ENCODE results near the gene ELL2.
A peak's percentile ranks its signal among the peaks of the same experiment; 100 is the strongest.
"Not testable (repeated sequence)": the region's sequence is repeated elsewhere in the genome, so short reads cannot be mapped to it uniquely, and the experiment has no call there.

Gene ELL2

DNA sequence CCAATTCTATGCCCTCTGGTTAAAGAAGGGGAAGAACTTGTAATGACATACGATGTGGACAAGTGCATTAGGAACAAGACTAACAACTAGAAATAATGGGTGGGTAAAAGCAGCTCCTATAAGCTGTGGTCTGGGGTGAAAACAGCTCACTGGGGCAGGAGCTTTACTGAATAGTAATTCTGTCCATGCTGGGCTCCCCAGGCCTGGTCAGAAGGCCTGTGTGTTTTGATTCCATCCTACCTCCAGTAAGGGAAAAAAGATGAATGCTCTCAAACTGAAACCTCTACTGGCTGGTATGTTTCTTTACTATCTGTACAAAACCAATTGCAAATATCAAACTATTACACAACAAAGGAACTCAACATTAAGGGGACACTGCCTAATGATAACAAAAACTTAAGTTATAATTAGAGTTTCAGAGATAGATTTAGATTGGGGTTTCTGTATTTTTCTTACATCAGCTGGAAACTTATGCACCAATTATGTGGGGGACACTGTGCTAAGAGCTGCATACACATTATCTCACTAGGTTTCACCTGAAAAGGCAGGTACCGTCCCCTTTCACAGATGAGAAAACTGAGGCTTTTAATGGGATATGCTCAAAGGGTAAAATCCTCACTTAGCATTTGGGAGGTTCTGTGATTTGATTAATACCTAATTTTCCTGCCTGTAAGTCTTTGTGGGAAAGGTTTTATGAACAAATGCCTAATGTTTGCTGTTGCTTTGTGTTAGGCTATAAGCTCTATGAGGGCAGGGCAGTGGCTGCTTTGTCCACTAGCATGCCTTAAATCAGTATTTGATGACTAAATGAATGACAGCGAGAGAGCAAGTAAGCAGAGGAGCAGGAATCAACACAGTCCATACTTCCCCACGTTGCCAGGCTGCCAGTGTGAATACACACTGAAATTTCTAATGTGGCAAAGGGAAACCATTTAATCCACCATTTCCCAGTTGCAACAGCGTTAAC is 53.6 kb downstream of the ELL2 start:
- no peak for DNase-seq (ENCODE audit: low read depth)

DNA sequence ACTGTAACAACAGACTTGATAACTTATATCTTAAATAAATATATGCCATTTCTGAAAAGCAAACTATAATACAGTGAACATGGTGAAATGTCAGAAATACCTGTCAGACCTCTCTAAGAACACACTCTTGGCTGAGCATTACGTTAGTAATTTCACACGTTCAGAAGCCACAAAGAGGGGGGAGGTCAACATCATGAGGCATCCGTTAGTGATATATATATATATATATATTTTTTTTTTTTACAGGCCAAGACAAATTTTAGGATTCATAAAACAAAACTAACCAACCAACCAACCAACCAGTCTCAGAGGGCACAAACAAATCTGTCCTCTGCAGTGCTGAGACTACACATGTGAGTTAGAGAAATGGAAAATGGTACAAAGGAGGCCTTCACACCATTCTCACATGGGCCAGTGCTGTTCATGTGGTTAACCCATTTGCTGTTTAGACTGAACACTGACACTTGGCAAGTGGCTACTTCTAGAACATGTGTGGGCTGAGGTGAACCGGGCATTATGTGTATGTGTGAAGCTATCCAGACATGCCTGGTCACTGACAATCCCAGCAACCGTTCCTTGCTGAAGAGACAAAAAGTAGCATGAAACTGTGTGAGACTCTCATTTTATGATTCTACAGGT is 54.5 kb downstream of the ELL2 start:
- no peak for DNase-seq (ENCODE audit: low read depth)

DNA sequence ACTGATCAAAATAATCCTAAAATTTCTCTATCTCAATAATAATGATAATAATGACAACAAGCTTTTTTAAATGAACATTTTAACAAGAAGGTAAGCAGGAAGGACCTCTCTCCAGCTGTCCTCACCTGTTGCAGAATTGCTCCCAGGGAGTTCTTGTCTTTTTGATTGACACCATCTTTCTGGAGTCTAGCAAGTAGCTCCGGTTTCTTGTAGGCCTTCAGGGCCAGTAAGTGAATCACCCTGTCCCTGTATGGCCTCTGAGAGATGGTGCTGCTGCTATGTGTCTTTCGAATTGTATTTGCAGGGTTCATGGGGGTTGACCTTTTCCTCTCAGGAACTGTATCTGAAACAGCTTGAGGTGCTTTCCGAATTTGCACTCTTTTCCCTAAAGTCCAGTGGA is 55.3 kb downstream of the ELL2 start:
- not testable (repeated sequence) for DNase-seq (ENCODE audit: low read depth)

DNA sequence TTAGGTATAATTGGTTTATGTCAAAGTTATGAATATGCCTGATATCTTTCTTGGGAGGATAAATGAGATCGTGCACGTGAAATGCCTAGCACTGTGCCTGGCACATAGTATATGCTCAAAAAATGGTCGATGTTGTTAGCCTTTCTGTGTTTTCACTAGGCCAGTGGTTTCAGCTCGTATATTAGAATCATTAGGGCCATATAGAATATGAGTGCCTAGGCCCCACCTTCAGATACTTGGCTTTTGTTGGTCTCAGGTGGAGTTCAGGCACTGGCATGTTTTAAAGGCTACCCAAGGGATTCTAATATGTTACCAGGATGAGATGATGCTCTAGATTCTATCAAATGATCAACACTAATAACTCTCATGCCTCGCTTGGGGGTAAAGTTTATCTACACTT is 56.8 kb downstream of the ELL2 start:
- no peak for DNase-seq (ENCODE audit: low read depth)

DNA sequence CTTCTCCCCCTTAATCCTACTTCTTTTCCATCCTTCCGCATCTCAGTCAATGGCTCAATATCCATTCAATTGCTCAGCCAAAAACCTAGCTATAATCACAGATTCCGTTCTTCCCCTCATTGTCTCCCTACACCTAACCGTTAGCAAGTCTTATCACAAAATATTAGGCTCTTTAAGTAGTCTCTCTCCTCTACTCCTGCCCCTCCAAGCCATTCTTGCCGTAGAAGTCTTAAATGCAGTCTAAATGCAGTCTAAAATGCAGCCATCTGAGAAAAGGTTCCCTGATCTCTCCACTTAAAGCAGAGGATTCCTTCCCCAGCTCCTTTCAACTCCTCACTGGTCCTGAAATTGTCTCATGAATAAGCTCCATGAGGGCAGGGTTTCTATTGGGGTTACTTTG is 57.8 kb downstream of the ELL2 start:
- DNase-seq (ENCODE audit: low read depth): no peak

DNA sequence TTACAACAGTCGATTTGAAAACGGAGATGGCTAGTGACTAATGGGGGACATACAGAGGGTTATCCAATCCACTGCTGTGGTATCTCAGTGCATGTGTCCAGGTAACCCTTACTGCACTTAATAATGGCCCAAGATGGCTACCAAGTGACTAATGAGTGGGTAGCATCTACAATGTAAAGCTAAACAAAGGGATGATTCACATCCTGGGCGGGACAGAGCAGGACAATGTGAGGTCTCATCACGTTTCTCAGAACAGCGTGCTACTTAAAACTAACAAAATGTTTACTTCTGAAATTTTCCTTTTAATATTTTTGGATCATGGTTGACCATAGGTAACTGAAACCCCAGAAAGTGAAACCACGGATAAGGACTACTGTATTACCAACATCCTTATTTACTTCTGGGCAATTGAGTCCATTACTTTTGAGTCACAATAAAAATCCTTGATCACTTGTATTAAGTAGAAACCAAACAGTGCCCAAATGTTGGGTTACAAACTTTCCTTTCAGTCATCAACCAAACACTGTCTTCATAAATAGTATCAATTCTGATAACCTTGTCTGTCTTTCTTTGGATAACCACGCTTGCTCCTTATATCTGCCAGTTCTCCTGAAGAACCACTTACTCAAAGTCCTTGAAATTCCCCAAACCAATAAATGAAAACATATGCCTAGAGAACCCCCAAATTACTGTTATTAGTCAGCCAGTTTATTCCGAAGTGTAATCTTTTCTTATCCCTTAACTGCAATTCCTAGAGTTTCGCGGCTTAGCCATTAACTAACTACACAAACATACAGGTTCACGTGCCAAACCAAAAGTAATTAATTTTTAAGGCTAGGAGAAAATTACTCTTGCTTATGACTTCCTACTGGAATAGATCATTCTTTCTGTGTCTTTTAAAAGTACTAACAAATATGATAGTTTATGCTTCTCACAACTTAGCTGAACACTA is 59.7 kb downstream of the ELL2 start:
- DNase-seq (ENCODE audit: low read depth): no peak

DNA sequence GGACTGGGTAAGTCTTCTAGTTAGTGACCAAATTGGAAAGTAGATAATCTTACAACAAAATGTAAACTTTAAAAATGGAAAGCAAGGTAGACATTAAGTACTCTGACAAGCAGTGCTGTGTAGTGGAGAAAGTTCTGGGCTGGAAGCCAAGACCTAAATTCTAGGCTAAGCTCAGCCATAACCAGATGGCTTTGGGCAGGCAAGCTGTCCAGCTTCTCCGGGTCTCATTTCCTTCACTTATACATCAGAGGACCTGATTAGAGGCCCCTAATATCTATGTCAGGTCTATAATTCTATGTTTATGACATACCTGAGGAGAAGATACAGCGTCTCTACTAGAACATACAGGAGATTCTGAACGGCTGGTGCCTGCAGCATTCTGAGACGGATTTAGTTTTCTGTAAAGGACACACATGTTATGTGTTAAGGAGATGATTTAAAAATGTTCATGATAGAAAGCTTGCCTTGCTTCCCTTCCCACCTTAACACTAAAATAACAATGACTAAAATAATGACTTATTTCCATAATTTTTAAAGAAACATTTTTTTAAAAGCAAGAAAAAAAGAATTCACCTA is 61.2 kb downstream of the ELL2 start:
- DNase-seq (ENCODE audit: low read depth): no peak

DNA sequence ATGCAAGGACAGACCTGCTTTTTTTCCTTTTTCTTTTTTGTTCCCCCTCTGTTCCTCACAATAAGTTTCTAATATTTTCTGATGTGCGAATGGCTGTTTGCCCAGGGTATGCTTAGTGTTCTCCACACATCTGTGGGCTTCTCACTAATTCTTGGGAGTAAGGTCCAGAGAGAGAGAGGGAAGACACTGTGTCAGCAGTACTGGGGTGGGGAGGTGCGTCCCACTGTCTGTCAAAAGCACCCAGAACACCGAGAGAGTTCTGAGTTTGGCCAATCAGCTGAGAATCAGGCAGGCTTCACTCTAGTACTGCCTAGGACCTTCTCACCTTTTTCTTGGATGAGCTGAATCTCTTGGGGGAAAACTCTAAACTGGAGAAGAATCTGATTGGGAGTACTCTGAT is 61.8 kb downstream of the ELL2 start:
- no peak for DNase-seq (ENCODE audit: low read depth)

DNA sequence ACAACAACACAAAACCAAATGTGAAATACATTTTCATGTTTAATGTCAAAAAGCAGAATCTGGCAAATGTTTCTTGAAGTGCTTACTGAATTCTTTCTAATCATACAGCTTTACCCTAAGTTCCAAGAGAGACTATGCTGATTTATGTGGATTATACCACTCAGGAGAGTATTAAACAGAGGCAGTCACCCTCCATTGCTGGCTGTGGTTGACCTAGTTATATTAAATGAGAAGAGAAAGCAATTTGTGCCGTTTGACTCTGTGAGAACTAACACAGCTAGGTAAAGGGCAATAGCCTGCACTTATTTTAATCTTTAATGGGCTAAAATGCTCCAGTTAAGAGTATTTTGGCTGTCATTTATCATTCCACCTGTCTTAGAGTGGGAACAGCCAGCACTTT is 62.6 kb downstream of the ELL2 start:
- no peak for DNase-seq (ENCODE audit: low read depth)

DNA sequence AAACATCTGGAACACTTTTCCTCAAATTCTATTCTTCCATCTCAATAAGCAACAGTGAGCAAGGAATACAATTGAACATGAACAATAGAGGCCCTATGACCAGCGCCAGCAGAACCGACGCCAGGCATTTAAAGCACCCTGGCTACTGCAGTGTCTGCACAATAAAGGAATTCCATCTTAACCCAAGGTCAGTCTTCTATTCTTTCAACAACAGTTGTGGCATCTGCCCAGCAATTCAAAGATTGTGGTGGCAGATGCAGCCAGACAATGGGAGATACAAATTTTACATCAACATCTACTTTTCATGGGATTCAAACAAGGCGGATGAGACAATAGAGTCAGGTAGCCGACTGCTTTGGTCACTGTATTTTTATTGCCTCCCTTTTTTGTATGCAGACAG is 65.9 kb downstream of the ELL2 start:
- no peak for DNase-seq (ENCODE audit: low read depth)

DNA sequence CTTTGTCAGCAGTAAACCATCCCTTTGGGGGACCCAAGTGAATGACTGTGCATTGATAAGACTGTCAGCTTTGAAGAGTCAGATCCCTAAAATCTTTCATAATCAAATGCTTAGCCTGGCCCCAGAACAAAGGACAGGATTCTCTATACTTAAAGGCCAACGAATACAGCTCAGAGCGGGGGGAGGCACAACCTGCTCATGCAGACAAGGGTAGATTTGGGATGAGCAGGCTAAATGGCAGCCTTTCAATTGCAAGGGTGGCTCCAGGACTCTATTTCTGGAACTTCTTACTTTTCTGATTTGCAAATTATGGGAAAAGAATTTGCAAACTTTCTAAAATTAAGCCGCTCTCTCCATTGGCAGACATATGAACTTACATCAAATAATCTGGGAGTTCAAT is 66.4 kb downstream of the ELL2 start:
- no peak for DNase-seq (ENCODE audit: low read depth)

DNA sequence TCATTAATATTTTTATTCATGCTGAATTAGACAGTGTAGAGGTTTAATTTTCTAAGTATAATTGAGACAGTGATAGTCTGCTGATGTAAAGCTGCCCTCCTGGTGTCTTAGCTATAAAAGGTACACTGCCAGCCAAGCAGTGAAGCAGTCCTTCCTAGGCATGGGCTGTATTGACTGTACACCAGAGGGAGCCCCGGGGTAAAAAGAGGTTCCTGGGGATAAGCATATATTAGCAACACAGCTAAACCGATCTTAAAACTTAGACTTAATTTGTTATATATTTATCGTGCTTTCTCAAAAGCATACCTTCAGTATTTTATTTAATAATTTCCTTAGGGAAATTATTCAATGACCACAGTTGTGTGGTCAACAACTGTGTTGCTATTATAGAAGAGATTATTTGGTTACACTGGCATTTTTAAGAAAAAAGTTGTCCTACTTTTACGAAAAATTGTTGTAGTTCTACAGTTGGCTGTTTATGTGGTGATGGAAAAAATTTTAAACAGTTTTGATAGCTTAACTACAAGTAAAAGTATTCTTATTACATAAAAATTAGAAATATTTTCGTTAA is 68.8 kb downstream of the ELL2 start:
- DNase-seq (ENCODE audit: low read depth): peak; percentile 7

DNA sequence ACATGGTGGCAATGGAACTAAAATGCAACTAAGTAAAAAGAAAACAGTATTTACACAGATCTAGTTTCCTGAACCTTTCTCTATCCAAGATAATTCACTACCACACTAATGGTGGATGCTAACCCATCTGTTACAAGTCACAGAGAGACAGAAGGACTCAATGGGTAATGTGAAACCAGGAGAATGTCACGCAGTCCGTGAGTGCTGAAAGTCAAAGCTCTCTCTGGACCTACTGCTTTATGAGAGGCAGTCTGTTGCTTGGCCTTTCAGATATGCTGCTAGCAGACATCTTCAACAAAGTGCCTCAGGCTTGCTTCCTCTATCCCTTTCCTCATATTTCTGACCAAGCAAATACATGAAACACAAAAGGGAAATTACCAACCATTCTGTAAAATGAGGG is 70.2 kb downstream of the ELL2 start:
- DNase-seq (ENCODE audit: low read depth): no peak

DNA sequence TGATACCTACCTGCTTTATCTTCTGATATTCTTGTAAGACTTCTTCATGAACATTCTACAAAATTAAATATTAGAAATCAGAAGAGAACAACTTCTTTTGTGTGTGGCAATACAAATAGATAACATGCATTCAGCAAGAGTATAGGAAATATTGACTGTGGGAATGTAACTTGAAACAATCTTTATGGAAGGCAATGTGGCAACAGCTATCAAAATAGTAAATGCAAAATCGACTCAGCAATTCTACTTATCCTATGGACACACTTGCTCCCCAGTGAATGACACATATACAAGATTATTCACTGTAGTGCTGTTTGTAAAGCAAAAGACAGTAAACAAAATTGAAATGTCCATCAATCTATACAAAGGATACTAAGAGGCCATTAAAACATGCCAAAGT is 72.6 kb downstream of the ELL2 start:
- DNase-seq (ENCODE audit: low read depth): no peak

DNA sequence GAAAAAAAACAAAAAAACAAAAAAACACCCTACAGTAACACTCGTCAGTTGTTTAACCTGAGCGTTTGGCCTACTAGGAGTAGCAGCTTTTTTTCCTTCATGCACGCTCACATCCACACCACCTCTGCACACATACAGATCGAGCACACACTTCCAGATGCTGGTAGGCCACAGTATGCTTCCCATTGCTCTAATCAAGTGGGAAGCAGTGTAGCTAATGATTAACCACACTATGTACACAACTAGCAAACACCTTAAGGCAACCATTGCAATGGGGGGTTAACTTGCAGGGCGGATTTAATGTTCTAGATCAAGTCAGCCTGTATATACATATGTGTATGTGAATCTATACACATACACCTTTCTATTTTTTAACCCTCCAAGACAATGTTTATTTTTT is 73.7 kb downstream of the ELL2 start:
- no peak for DNase-seq (ENCODE audit: low read depth)

DNA sequence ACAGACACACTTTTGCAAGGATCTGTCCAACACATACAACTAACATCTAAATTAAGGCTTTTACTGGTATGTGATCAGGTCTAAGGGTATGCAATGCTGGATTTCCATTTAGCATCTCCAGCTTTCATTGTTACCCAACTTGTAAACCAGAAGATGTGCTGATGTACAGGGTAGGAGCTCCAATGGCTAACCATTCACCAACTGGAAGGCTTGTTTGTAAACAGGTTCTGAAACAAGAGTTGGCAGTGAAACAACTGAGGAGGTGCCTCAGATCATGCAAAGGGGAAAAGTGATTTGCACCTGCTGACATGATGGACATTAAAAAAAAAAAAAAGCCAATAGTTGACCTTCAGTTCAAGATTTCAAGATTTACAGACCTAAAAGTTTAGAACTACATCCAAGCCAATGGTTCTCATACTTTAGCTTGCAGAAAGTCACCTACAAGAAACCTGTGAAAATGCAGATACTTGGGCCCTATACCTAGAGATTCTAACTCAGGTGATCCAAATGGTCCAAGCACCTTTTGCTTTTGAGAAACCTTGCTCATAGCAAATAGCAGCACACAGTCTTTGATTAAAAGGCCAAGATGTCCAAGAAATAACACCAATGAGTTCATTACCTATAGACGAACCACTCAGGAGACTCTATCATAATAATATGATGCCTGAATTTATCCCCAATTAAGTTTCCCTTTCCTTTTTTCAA is 75.2 kb downstream of the ELL2 start:
- no peak for DNase-seq (ENCODE audit: low read depth)

DNA sequence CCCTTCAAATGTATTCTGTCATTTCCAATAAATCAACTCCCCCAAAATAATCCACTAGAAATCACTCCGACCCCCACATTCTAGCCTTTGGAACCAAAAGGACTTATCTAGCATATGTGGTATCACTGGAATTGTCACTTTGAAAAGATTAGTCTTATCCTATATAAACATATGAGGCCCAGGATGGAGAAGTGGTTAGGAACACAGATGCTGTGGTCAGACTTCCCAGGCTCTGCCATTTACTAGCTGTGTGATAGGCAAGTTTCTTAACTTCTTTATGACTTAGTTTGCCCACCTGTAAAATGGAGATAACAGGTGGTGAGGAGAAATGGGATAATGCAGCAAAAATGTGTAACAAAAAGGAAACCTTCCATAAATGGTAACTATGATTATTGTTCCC is 77.1 kb downstream of the ELL2 start:
- peak; percentile 88 for DNase-seq (ENCODE audit: low read depth)

DNA sequence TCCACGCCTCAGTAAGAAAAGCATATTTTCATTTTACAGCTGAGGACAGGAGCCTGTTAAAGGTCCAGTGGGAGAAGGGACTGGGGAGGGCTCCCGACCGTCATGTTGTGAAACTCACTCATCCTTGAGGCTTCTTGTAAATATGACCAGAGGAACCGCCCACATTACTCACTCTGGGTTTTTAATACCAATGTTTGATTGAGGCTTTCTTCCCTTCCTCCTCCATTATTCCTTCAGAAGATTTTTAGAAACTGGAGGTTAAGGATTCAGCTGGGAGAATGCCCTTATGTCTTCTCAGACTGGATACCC is 77.7 kb downstream of the ELL2 start:
- DNase-seq (ENCODE audit: low read depth): peak; percentile 9

DNA sequence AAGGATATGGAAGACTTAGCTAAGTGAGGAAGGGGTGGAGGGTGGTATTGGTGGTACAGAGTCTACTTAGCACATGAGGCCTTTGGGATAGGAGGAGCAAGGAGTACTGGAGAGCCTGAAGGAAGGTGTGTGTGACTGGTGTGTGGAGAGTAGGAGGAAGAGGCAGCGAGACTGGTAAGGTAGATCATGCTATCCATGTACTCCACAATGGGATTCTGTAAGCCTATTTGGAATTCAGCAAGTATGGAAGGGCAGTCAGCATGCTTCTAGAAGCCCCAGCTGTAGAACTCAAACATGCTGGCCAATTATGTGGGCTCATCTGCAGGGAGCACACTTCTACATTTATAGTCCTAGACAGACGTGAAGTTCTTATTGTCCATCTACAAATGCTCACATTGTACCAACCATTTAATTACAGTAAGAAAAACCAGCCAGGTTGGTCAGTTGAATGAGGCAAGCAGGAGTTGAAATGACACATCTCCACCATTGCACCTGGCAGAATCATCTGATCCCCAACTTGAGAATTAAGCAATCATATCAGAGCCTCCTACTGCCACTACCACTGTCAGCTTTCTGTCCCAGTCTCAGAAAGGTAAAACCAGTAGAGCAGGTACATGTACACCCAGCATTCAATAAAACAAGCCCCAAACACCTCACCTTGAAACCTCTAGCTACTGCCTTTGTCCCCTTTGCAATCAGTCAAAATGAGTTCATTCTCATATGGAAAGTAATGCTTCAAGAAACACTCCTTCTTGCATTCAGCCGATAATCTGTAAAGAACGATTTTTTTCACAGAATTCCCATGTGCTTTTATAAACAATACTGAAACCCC is 78.2 kb downstream of the ELL2 start:
- no peak for DNase-seq (ENCODE audit: low read depth)

DNA sequence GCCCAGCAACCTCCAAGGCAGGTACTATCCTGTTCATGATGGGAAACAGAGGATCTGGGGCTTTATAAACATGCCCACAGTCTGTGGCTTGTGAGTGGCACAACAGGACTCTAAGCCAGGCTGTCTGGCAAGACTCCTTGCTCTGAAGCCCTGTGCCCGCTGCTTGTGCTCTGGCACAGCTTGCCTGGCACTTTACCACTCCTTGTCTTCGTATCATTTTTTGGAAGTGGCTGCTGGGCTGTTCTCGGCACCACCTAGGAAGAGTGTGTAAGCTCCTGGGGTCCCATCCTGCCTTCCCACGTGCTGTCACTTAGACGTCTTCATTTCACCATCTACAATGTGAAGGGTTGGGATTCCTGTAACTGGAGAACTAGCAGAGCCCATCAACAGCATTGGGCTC is 79.8 kb downstream of the ELL2 start:
- no peak for DNase-seq (ENCODE audit: low read depth)

Measured in CMK (cell line).